ENCODE measurements around the gene PP2D1. TPM values are rescaled to one million over a fixed set of nuclear protein-coding genes. Genes with fewer than 3 reads are reported as not detected.

PP2D1 gene
- total RNA-seq, 1 experiment from 2014 or later: not detected

- CTCF ChIA-PET: no interaction called here
- no peaks in the 10 kb centered on the region for H3K36me3 ChIP-seq (ENCODE audit: insufficient read depth, low read length, poor library complexity, severe bottlenecking)
- TF ChIP-seq CTCF (conservative IDR thresholded peaks at IDR 0.05; ENCODE audit: low read depth, low read length): no peak
- no peak for TF ChIP-seq EZH2 (IDR thresholded peaks at IDR 0.05; ENCODE audit: borderline replicate concordance, low read depth, low read length, poor library complexity, severe bottlenecking)
- no peak overlapping the region for H3K27ac ChIP-seq (ENCODE audit: low read depth, low read length, poor library complexity, severe bottlenecking)
- no TSS peak for BruUV-seq (replicated peaks)
- DNase-seq (ENCODE audit: low spot score): no peak
- H3K4me3 ChIP-seq (ENCODE audit: low read depth, low read length, poor library complexity, severe bottlenecking): no peak overlapping the region
- no peaks in the 10 kb centered on the region for H3K9me3 ChIP-seq (ENCODE audit: low read depth, low read length, poor library complexity, severe bottlenecking)
- POLR2A ChIA-PET (ENCODE audit: low non-redundant PET): no interaction called here
- no peaks in the 10 kb centered on the region for H3K27me3 ChIP-seq (replicated peaks; ENCODE audit: insufficient read depth, low read depth, low read length, poor library complexity)
- H3K4me1 ChIP-seq (ENCODE audit: insufficient read depth, low read length, poor library complexity, severe bottlenecking): no peaks in the 10 kb centered on the region
- intact Hi-C loops (cut with micrococcal nuclease; ENCODE audit: unreplicated experiment): no loop called here
These were observed 3.5 kb upstream of the PP2D1 start for GRCh38 chr3:20015525-20015924.

- H3K27me3 ChIP-seq (replicated peaks; ENCODE audit: insufficient read depth, low read depth, low read length, poor library complexity): no peaks in the 10 kb centered on the region
- H3K36me3 ChIP-seq (ENCODE audit: insufficient read depth, low read length, poor library complexity, severe bottlenecking): no peaks in the 10 kb centered on the region
- intact Hi-C loops (cut with micrococcal nuclease; ENCODE audit: unreplicated experiment): no loop called here
- H3K4me3 ChIP-seq (ENCODE audit: low read depth, low read length, poor library complexity, severe bottlenecking): no peak overlapping the region
- ChIA-PET CTCF (no interaction called here), POLR2A (ENCODE audit: low non-redundant PET) (no interaction called here)
- no peak for TF ChIP-seq EZH2 (IDR thresholded peaks at IDR 0.05; ENCODE audit: borderline replicate concordance, low read depth, low read length, poor library complexity, severe bottlenecking)
- no peak for TF ChIP-seq CTCF (conservative IDR thresholded peaks at IDR 0.05; ENCODE audit: low read depth, low read length)
- no peaks in the 10 kb centered on the region for H3K4me1 ChIP-seq (ENCODE audit: insufficient read depth, low read length, poor library complexity, severe bottlenecking)
- H3K9me3 ChIP-seq (ENCODE audit: low read depth, low read length, poor library complexity, severe bottlenecking): no peaks in the 10 kb centered on the region
- BruUV-seq (replicated peaks): no TSS peak
- no peak overlapping the region for H3K27ac ChIP-seq (ENCODE audit: low read depth, low read length, poor library complexity, severe bottlenecking)
- no peak for DNase-seq (ENCODE audit: low spot score)
These were observed 1.3 kb upstream of the PP2D1 start for GRCh38 chr3:20013396-20013795.

- no TSS peak for BruUV-seq (replicated peaks)
- CTCF ChIA-PET: no interaction called here
- Histone ChIP-seq H3K4me1 (ENCODE audit: insufficient read depth, low read length, poor library complexity, severe bottlenecking) (no peaks in the 10 kb centered on the region), H3K9me3 (ENCODE audit: low read depth, low read length, poor library complexity, severe bottlenecking) (no peaks in the 10 kb centered on the region), H3K36me3 (ENCODE audit: insufficient read depth, low read length, poor library complexity, severe bottlenecking) (no peaks in the 10 kb centered on the region), H3K27ac (ENCODE audit: low read depth, low read length, poor library complexity, severe bottlenecking) (no peak overlapping the region), H3K27me3 (replicated peaks; ENCODE audit: insufficient read depth, low read depth, low read length, poor library complexity) (no peaks in the 10 kb centered on the region), H3K4me3 (ENCODE audit: low read depth, low read length, poor library complexity, severe bottlenecking) (no peak overlapping the region)
- DNase-seq (ENCODE audit: low spot score): no peak
- intact Hi-C loops (cut with micrococcal nuclease; ENCODE audit: unreplicated experiment): no loop called here
- TF ChIP-seq EZH2 (IDR thresholded peaks at IDR 0.05; ENCODE audit: borderline replicate concordance, low read depth, low read length, poor library complexity, severe bottlenecking) (no peak), CTCF (conservative IDR thresholded peaks at IDR 0.05; ENCODE audit: low read depth, low read length) (no peak)
- POLR2A ChIA-PET (ENCODE audit: low non-redundant PET): no interaction called here
These were observed 3.4 kb downstream of the PP2D1 start for GRCh38 chr3:20008646-20009045.

Measured in A673 (cell line).